Inflammatory macrophage treated with lipopolysaccharide for 1 hour (primary cell): ENCODE data around the gene GJB2.

ENCODE experiments used
- DNase-seq, 2 donors: peaks; one replicate each; pipeline ENCODE4 v3.0.0-alpha.2; 2020 to 2022

The GJB2 gene

GRCh38 chr13:20192158-20192835 lies 441 bp downstream of the GJB2 start:
- DNase-seq, result peak; percentile 53 to 57

GRCh38 chr13:20191311-20192157 lies 1.2 kb downstream of the GJB2 start:
- DNase-seq, result peak; percentile 41 to 54

- no peak for DNase-seq
Observed at GRCh38 chr13:20190481-20191310, 2.0 kb downstream of the GJB2 start.

GRCh38 chr13:20190076-20190475 lies 2.7 kb downstream of the GJB2 start:
- DNase-seq, result no peak

- DNase-seq, result peak; percentile 48 to 60
Observed at GRCh38 chr13:20188667-20189553, 3.8 kb downstream of the GJB2 start.

- no peak for DNase-seq
Observed at GRCh38 chr13:20186771-20187170, 6.0 kb downstream of the GJB2 start.

- no peak for DNase-seq
Observed at GRCh38 chr13:20185366-20186056, 7.2 kb downstream of the GJB2 start.

GRCh38 chr13:20182231-20182846 lies 10.4 kb downstream of the GJB2 start:
- DNase-seq, result peak; percentile 62 to 81

- no peak for DNase-seq
Observed at GRCh38 chr13:20181188-20181587, 11.6 kb downstream of the GJB2 start.

- DNase-seq, result no peak
Observed at GRCh38 chr13:20178156-20178555, 14.6 kb downstream of the GJB2 start.

GRCh38 chr13:20177049-20177831 lies 15.5 kb downstream of the GJB2 start:
- DNase-seq, result no peak

- no peak for DNase-seq
Observed at GRCh38 chr13:20175907-20176652, 16.7 kb downstream of the GJB2 start.

- no peak for DNase-seq
Observed at GRCh38 chr13:20175406-20175794, 17.3 kb downstream of the GJB2 start.

- peak; percentile 97 for DNase-seq
Observed at GRCh38 chr13:20174656-20175405, 17.9 kb downstream of the GJB2 start.

GRCh38 chr13:20173116-20173746 lies 19.5 kb downstream of the GJB2 start:
- no peak for DNase-seq

- no peak for DNase-seq
Observed at GRCh38 chr13:20171364-20171763, 21.4 kb downstream of the GJB2 start.

GRCh38 chr13:20170921-20171320 lies 21.8 kb downstream of the GJB2 start:
- DNase-seq, result peak in 1 of 2 donors; percentile 83

- DNase-seq, result no peak
Observed at GRCh38 chr13:20168396-20168795, 24.3 kb downstream of the GJB2 start.
